Muscle layer of colon (tissue), 2 donors: Measurements from ENCODE around the gene KRTAP10-11.

Source experiments
- H3K27ac ChIP-seq: one replicate; pipeline ENCODE4 v1.7.0; 2013; ENCODE audit warnings: low read depth, mild to moderate bottlenecking, low read length, moderate library complexity
- H3K27me3 ChIP-seq, 2 donors: one replicate each; pipeline ENCODE4 v1.7.0; 2013; ENCODE audit warnings: low read length in 2 of 2, mild to moderate bottlenecking in 2 of 2; ENCODE audit not compliant: insufficient read depth in 2 of 2, control insufficient read depth in 1 of 2
- H3K36me3 ChIP-seq: one replicate; pipeline ENCODE4 v1.7.0; 2013; ENCODE audit warnings: mild to moderate bottlenecking, low read length; ENCODE audit not compliant: insufficient read depth
- H3K4me1 ChIP-seq: one replicate; pipeline ENCODE4 v1.7.0; 2013; ENCODE audit warnings: mild to moderate bottlenecking, low read length; ENCODE audit not compliant: insufficient read depth
- H3K4me3 ChIP-seq, 2 donors: one replicate each; pipeline ENCODE4 v1.7.0; 2013; ENCODE audit warnings: low read length in 2 of 2, low read depth in 1 of 2, mild to moderate bottlenecking in 1 of 2, moderate library complexity in 1 of 2
- H3K9ac ChIP-seq: one replicate; pipeline ENCODE4 v1.7.0; 2013; ENCODE audit warnings: low read length
- H3K9me3 ChIP-seq: one replicate; pipeline ENCODE4 v1.7.0; 2013; ENCODE audit warnings: mild to moderate bottlenecking, low read length
- donor health status: abdominal sarcoma.
- donor health status: Adenocarcinoma of cecum.

The KRTAP10-11 gene

DNA sequence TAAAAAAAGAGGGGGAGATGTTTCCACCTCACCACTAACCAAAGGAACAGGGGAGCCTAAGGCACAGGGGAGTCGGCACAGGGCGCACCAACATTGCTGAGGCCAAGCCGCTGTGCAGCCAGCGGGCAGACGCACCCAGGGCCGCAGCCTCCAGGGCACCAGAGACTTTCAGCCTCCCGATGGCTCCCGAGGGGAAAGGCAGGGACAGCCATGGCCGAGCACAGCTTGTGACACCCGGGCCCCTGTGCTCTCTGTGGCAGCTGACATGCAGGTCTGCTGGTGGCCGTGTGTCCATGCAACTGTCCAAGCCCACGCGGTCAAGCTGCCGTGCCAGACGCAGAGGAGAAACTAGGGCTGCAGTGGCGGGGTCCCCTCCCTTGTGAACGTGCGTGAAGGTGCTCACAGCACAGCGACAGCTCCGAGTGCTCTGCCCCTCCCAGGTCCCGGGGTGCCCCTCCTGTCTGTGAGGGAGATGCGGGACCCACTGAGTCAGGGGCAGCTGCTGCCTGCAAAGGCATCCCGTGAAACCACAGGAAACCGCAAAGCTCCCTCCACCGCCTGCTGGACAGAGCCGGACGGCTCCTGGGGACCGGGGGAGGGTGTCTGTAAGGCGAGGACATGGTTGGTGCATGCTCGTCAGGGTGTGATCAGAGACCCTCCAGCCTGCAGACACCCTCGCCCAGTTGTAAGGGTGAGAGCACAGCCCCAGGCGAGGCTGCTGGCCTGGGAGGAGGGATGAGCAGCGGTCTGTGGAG, 2.5 kb downstream of the KRTAP10-11 start:
- no peak overlapping the region for H3K4me3 ChIP-seq
- no peak overlapping the region for H3K27ac ChIP-seq
- peaks cover 0 to 7% of the 10 kb centered on the region in 2 donors for H3K27me3 ChIP-seq
- no peaks in the 10 kb centered on the region for H3K36me3 ChIP-seq
- no peak overlapping the region for H3K9ac ChIP-seq
- H3K4me1 ChIP-seq, result no peaks in the 10 kb centered on the region
- H3K9me3 ChIP-seq, result peaks cover 9% of the 10 kb centered on the region

DNA sequence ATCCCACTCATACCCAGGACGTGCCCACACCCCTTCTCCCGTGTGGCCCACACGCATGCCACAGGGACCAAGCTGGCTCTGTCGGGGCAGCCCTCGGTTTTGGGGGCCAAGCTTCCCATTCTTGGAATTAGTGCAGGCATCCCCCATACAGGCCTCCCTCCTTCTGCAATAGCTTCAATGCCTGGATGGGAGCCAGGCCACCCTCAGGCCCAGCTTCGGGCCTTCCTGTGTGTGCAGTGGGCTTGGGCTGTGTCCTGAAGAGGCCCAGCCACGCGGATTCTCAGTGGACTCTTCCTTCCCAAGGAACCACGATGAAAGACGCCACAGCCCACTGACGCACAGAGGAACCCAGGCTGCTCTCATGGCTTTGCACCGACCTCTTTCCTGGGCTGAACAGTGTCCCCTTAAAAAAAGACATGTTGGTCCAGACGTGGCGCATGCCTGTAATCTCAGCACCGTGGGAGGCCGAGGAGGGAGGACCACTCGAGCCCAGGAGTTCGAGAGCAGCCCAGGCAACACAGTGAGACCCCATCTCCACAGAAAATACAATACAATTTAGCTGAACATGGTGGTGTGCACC, 3.4 kb downstream of the KRTAP10-11 start:
- H3K9ac ChIP-seq, result no peak overlapping the region
- peaks cover 8% of the 10 kb centered on the region for H3K9me3 ChIP-seq
- no peaks in the 10 kb centered on the region for H3K4me1 ChIP-seq
- no peak overlapping the region for H3K4me3 ChIP-seq
- no peak overlapping the region for H3K27ac ChIP-seq
- no peaks in the 10 kb centered on the region for H3K36me3 ChIP-seq
- H3K27me3 ChIP-seq, result peaks cover 0 to 12% of the 10 kb centered on the region in 2 donors

DNA sequence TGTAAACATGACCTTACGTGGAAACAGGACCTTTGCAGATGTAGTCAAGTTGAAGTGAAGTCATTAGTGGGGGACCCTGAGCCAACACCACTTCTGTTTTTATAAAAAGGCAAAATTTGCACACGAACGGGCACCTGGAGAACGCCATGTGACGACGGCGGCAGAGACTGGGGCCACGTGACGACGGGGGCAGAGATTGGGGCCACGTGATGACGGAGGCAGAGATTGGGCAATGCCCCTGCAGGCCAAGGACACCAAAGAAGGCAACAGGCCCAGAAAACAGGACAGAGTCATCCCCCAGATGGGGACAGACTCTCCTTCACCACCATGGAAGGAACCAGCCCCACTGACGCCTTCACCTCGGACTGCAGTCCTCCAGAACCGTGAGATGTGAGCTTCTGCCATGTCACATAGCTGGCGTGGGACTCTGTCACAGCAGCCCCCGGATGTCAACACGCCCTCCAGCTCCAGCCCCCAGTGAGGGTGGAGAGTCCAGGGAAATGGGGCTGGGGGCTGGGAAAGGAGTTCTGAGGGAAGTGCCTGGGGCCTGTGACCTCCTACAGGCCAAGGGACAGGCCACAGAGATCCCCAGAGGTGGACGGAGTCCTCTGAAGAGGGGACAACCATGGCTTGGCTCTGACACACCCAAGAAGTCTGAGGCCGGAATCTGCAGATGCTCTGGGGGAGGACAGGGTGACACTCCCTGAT, 4.2 kb downstream of the KRTAP10-11 start:
- Histone ChIP-seq H3K9ac (no peak overlapping the region), H3K36me3 (no peaks in the 10 kb centered on the region), H3K4me1 (no peaks in the 10 kb centered on the region), H3K4me3 (no peak overlapping the region), H3K27me3 (peaks cover 0 to 12% of the 10 kb centered on the region in 2 donors), H3K27ac (no peak overlapping the region), H3K9me3 (peaks cover under 1% of the 10 kb centered on the region)

DNA sequence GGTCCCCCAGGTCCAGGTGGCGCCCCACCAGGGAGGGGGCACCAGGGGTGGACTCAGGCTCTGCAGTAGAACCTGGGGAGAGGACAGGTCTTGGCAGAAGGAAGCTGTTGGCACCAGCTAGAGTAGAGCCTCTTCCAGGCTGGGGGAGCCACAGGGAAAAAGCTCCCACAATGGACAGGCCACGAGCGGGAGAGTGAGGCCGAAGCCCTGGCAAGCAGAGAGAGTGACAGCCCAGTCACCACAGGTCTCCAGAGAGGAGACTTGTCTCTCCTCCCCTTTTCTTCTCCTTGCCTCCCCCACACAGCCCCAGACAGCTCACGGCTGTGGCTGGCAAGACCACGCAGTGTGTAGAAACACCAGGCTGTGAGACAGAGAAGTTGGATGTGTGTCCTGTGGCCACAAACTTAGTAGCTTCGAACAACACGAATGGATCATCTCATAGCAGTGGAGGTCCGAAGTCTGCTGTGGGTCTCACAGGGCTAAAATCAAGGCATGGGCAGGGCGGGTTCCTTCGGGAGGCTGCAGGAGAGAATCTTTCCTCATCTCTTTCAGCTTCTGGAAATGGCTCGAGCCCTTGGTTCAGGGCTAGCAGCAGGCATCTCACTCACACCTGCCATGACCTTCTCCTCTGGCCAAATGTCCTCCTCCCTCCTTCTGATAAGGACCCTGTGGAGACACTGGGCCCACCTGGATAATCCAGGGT, 4.9 kb downstream of the KRTAP10-11 start:
- H3K9ac ChIP-seq, result no peak overlapping the region
- no peaks in the 10 kb centered on the region for H3K36me3 ChIP-seq
- H3K4me1 ChIP-seq, result no peaks in the 10 kb centered on the region
- H3K27ac ChIP-seq, result no peak overlapping the region
- H3K4me3 ChIP-seq, result no peak overlapping the region
- H3K27me3 ChIP-seq, result peaks cover 0 to 12% of the 10 kb centered on the region in 2 donors
- H3K9me3 ChIP-seq, result no peaks in the 10 kb centered on the region

DNA sequence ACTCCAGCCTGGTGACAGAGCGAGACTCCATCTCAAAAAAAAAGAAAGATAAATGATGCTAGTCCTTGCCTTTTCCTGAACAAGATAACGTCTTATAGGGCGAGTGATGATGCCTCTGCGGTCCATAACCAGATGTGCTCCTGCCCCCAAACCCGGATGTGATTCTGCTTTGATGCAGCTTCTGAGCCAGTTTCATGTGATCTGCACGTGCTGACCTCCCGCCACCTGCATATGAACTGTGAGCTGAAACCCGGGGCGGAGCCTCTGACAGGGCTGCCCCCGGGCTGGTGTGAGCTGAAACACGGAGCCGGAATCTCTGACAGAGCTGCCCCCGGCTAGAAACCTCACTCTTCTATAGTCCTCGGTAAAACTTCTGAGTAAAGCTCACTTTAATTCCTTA, 6.9 kb downstream of the KRTAP10-11 start:
- no peaks in the 10 kb centered on the region for H3K36me3 ChIP-seq
- H3K27ac ChIP-seq, result no peak overlapping the region
- H3K9ac ChIP-seq, result no peak overlapping the region
- no peak overlapping the region for H3K4me3 ChIP-seq
- H3K9me3 ChIP-seq, result peaks cover under 1% of the 10 kb centered on the region
- H3K27me3 ChIP-seq, result peaks cover 0 to 5% of the 10 kb centered on the region in 2 donors
- H3K4me1 ChIP-seq, result no peaks in the 10 kb centered on the region

DNA sequence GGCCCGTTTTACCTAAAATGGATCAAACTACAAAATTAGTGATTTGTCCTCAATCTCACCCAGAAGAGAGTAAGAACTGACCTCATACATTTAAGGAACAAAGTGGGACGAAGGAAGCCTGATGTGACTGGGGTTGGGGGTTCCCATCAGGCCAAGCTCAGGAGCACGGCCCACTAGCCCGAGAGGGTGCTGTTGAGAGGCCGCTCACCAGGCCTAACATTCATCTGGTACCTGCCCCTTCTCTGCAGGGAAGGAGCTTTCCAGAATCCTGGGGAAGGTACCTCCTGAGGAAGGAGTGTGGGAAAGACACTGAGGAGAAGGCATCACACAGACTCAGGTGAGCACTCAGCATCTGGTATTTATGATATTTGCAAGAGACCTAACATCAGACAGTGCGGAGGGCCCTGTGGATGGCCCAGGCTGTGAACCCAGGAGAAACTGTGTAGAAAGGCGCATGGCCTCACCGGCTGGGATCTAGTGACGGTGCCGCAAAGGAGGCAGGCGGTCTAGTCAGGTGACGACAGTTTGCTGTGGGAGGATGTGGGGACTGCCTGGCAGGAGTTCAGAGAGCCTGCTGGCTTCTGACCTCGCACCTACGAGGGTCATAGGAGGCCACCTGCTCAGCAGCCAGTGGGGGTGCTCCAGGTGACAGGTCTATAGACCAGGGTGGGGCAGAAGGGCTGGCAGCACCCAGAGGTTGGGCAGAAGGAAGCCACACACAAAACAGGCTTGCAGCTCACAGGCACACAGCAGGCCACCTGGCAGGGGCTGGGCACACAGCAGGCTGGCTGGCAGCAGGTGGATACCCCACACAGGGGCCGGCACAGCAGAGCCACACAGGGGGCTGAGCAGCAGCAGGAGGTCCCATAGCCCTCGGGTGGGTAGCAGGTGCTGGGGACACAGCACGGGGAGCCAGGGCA, 7.7 kb downstream of the KRTAP10-11 start:
- no peaks in the 10 kb centered on the region for H3K4me1 ChIP-seq
- H3K9ac ChIP-seq, result no peak overlapping the region
- peaks cover 0 to 5% of the 10 kb centered on the region in 2 donors for H3K27me3 ChIP-seq
- H3K27ac ChIP-seq, result no peak overlapping the region
- H3K4me3 ChIP-seq, result no peak overlapping the region
- H3K9me3 ChIP-seq, result peaks cover 3% of the 10 kb centered on the region
- H3K36me3 ChIP-seq, result no peaks in the 10 kb centered on the region

DNA sequence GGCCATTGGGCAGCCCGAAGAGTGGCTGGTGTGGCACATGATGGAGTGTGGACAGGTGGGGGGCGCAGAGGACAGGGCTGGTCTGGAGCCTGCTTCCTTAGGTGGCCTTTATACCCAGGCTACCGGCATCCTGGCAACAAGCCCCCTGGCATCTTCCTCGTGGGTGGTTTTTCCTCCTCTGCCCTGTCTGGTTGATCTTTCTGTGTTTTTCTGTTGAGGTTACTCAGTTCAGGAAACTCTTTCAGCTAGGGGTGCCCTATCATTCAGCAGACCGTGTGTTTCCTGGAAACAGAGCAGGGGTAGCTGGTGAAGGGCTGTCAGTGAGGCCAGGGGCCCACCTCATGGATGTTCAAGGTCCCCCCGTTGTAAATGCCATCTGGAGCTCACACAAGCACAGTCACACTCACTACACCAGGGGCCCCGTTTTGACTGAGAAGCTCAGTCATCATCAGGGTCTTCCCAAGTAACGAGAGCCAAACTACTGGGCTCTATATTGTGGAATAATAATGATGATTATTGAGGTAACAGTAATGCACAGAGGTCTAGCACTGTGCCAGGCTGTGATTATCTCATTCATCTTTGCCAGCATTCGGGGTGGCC, 8.5 kb downstream of the KRTAP10-11 start, which contains the start of gene KRTAP12-4:
Gene KRTAP12-4, minus strand, starts transcription at position 84 of the 600 bp plus-strand sequence. Its CDS starts 45 bp downstream, at position 39.
- Histone ChIP-seq H3K27me3 (peaks cover 0 to 10% of the 10 kb centered on the region in 2 donors), H3K4me1 (no peaks in the 10 kb centered on the region), H3K36me3 (no peaks in the 10 kb centered on the region), H3K4me3 (no peak within 1 kb of the TSS), H3K27ac (no peak within 1 kb of the TSS), H3K9me3 (peaks cover 3% of the 10 kb centered on the region), H3K9ac (no peak within 1 kb of the TSS)

DNA sequence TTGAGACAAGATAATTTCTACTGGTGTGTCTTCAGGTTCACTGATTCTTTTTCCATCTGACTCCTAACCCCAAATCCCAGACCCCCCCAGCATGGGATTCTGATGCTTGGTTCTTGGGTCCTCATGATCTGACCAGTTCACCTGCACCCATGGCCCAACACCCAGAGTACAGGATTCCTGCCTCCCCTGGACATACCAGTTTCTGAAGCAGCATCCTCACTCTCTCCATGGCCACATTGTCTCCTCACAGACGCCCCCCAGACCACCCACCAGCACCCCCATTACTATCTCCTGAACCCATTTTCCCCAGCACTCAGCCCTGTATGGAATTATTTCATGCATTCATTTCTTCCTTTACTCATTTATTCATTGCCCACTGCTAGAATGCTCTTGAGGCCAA, 10.7 kb downstream of the KRTAP10-11 start:
- Histone ChIP-seq H3K4me1 (no peaks in the 10 kb centered on the region), H3K27me3 (peaks cover 0 to 10% of the 10 kb centered on the region in 2 donors), H3K36me3 (no peaks in the 10 kb centered on the region), H3K27ac (no peak overlapping the region), H3K9me3 (peaks cover 3% of the 10 kb centered on the region), H3K9ac (no peak overlapping the region), H3K4me3 (no peak overlapping the region)

DNA sequence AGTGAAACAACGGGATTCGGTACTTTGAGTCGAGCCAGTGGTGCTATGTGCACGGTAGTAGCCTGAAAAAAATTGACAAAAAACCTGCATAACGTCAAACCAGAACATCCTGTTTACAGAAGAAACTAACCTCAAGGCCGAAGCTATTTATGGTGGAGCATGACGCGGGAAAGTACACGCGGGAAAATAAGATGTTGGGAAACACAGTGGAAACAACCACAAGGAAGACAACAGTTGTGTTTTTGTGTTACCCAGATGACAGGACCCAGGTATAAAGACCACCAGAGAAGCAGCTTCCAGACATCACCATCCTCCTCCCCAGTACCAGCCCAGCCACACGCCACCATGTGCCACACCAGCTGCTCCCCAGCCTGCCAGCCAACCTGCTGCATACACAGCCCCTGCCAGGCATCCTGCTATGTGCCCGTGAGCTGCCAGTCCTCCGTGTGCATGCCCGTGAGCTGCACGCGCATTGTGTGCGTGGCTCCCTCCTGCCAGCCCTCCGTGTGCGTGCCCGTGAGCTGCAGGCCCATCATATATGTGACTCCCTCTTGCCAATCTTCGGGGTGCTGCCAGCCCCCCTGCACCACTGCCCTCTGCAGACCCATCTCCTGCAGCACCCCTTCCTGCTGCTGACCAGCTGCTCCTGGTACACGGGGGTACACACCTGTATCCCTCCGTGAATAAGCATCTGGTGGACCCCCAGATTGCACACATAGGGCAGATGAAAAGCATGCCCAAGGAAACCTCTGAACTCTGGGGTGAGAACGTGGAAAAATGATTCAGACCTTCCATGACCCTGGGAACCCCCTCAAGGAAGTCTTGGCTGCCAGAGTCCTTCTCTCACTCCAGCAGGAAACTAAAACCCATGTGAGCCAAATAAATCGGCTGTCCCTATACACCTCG, 11.7 kb downstream of the KRTAP10-11 start, which contains the start of gene KRTAP12-3:
Gene KRTAP12-3, plus strand, starts transcription at position 298 of the 906 bp plus-strand sequence. Its CDS starts 48 bp downstream, at position 346.
- Histone ChIP-seq H3K27ac (no peak within 1 kb of the TSS), H3K4me1 (no peaks in the 10 kb centered on the region), H3K9me3 (peaks cover 3% of the 10 kb centered on the region), H3K36me3 (no peaks in the 10 kb centered on the region), H3K9ac (no peak within 1 kb of the TSS), H3K27me3 (peaks cover 0 to 10% of the 10 kb centered on the region in 2 donors), H3K4me3 (no peak within 1 kb of the TSS)
